ENCODE measurements around the gene RBM3.

Gene RBM3

DNA sequence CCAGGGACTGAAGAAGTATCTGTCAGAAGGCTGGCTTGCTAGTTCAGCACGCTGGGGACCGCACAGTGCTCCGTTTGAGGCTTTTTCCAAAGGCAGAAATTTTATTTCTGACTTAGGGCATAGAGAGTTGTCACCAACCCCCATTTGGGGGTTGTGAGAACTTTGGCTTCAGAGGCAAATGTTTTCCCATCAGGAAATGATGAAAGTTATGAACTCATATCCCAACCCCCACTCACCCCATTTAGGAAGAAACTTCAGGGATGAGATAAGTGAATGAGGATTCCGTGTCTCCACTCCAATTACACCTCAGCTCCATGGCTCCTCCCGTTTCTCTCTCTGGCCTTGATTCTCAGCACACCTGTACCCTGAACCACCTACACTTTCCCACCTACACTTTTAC, 18.7 kb downstream of the RBM3 start:
- DNase-seq (ENCODE audit: low read depth) = no peak
- TF ChIP-seq MYC (IDR thresholded peaks at IDR 0.05; ENCODE audit: low read depth, low read length) (no peak), POLR2A (IDR thresholded peaks at IDR 0.05; ENCODE audit: extremely low read depth, insufficient read length) (no peak)
- TF ChIP-seq, protein P1, sequence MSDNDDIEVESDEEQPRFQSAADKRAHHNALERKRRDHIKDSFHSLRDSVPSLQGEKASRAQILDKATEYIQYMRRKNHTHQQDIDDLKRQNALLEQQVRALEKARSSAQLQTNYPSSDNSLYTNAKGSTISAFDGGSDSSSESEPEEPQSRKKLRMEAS (IDR thresholded peaks at IDR 0.05; ENCODE audit: low read depth, low read length) = no peak
- TF ChIP-seq, protein P2, sequence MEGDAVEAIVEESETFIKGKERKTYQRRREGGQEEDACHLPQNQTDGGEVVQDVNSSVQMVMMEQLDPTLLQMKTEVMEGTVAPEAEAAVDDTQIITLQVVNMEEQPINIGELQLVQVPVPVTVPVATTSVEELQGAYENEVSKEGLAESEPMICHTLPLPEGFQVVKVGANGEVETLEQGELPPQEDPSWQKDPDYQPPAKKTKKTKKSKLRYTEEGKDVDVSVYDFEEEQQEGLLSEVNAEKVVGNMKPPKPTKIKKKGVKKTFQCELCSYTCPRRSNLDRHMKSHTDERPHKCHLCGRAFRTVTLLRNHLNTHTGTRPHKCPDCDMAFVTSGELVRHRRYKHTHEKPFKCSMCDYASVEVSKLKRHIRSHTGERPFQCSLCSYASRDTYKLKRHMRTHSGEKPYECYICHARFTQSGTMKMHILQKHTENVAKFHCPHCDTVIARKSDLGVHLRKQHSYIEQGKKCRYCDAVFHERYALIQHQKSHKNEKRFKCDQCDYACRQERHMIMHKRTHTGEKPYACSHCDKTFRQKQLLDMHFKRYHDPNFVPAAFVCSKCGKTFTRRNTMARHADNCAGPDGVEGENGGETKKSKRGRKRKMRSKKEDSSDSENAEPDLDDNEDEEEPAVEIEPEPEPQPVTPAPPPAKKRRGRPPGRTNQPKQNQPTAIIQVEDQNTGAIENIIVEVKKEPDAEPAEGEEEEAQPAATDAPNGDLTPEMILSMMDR (IDR thresholded peaks at IDR 0.05; ENCODE audit: low read depth, low read length) = no peak
- H3K4me3 ChIP-seq (ENCODE audit: low read depth, low read length) = no peak overlapping the region

DNA sequence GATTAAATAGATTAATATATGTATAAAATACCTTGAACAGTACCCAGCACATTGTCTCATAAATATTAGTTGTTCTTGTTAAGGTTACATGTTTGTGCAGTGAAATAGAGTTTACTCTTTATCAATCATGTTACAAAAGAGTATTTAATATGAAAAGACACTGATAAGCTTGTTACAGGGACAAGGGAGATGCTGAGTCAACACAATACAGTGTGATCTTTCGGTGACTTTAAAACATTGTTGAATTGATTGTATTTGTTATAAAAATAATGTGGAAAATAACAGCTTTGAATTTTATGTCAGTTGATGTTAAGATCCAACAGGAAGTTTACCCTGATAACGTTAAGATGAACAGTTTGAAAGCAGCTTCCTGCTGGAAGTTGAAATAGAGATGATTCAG, 21.6 kb downstream of the RBM3 start:
- DNase-seq (ENCODE audit: low read depth) = no peak
- TF ChIP-seq, protein P2 (IDR thresholded peaks at IDR 0.05; ENCODE audit: low read depth, low read length) = no peak
- TF ChIP-seq POLR2A (IDR thresholded peaks at IDR 0.05; ENCODE audit: extremely low read depth, insufficient read length) (no peak), MYC (IDR thresholded peaks at IDR 0.05; ENCODE audit: low read depth, low read length) (no peak)
- TF ChIP-seq, protein P1 (IDR thresholded peaks at IDR 0.05; ENCODE audit: low read depth, low read length) = no peak
- no peak overlapping the region for H3K4me3 ChIP-seq (ENCODE audit: low read depth, low read length)

DNA sequence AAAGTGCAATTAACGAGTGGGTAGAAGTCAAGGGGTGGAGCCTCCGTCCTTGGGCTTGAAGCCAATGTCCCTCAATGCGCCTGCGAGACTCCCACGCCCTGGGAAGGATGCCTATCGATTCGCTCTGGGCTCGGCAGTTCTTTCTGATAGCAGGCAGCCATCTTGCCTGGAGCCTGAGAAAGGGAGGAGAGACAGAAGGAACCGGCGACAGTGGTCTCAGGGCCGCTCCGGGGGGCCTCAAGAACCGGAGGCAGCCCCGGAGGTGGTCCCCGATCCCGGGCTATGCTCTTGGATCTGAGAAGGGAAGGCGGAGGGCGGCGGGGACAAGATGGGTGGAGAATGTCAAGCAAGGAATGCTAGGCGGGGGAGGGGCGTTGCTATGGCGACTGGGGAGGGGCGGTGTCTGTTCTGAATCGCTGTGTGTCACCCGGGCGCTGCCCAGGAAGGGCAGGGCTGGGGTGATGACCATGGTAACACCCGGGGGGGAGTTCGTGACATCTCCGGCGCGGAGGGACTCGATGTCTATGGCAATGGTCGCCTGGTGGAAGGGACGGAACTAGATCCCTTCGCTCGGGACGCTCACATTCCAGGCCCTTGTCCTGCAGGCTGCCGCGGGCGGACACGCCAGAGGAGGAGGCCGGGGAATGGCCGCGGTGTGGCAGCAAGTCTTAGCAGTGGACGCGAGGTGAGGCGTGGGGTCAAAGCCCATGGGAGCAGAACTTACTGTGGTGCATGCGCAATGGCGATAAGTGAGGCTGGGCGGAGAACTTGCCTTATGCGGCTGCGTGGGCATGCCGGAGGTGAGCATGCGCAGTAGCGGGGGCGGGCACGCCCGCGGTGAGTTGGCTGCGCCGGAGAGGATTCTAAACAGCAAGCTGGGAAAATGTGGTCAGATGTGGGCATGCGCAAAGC, 23.3 kb downstream of the RBM3 start, which contains the start of gene WDR13:
Gene WDR13, plus strand, starts transcription at position 140 of the 912 bp plus-strand sequence. Its CDS starts 505 bp downstream, at position 645.
- TF ChIP-seq, protein P1 (IDR thresholded peaks at IDR 0.05; ENCODE audit: low read depth, low read length) = peak; percentile 63
- TF ChIP-seq MYC (IDR thresholded peaks at IDR 0.05; ENCODE audit: low read depth, low read length) (peak; percentile 51), POLR2A (IDR thresholded peaks at IDR 0.05; ENCODE audit: extremely low read depth, insufficient read length) (peak; percentile 65)
- TF ChIP-seq, protein P2 (IDR thresholded peaks at IDR 0.05; ENCODE audit: low read depth, low read length) = no peak
- H3K4me3 ChIP-seq (ENCODE audit: low read depth, low read length) = peak within 1 kb of the TSS; percentile 88
- peak; percentile 92 for DNase-seq (ENCODE audit: low read depth)

DNA sequence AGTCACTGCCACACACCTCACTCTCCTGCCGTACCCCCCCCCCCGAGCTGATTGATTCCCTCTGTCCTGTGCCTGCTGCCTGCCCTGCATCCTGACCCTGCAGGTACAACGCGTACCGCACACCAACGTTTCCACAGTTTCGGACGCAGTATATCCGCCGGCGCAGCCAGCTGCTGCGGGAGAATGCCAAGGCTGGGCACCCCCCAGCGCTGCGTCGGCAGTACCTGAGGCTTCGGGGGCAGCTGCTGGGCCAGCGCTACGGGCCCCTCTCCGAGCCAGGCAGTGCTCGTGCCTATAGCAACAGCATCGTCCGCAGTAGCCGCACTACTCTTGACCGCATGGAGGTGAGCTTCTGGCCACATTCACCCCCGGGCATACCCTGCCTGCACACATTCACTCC, 24.3 kb downstream of the RBM3 start:
- peak overlapping the region; percentile 88 for H3K4me3 ChIP-seq (ENCODE audit: low read depth, low read length)
- no peak for DNase-seq (ENCODE audit: low read depth)
- TF ChIP-seq POLR2A (IDR thresholded peaks at IDR 0.05; ENCODE audit: extremely low read depth, insufficient read length) (no peak), MYC (IDR thresholded peaks at IDR 0.05; ENCODE audit: low read depth, low read length) (no peak)
- TF ChIP-seq, protein P1 (IDR thresholded peaks at IDR 0.05; ENCODE audit: low read depth, low read length) = no peak
- TF ChIP-seq, protein P2 (IDR thresholded peaks at IDR 0.05; ENCODE audit: low read depth, low read length) = no peak

DNA sequence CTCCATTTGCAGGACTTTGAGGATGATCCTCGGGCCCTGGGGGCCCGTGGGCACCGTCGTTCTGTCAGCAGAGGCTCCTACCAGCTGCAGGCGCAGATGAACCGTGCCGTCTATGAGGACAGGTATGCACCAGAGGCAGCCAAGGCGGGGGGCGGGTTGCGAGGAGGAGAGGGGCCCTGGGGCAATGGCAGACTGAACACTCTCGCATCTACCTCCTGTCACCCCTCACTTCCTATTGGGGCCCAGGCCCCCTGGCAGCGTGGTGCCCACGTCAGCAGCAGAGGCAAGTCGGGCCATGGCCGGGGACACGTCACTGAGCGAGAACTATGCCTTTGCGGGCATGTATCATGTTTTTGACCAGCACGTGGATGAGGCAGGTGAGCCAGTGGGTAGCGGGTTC, 25.1 kb downstream of the RBM3 start:
- TF ChIP-seq, protein P1 (IDR thresholded peaks at IDR 0.05; ENCODE audit: low read depth, low read length) = no peak
- TF ChIP-seq MYC (IDR thresholded peaks at IDR 0.05; ENCODE audit: low read depth, low read length) (no peak), POLR2A (IDR thresholded peaks at IDR 0.05; ENCODE audit: extremely low read depth, insufficient read length) (no peak)
- TF ChIP-seq, protein P2 (IDR thresholded peaks at IDR 0.05; ENCODE audit: low read depth, low read length) = no peak
- no peak overlapping the region for H3K4me3 ChIP-seq (ENCODE audit: low read depth, low read length)
- DNase-seq (ENCODE audit: low read depth) = no peak

All from NB4 (cell line).